Activated CD8-positive, alpha-beta memory T cell treated with anti-CD3 and anti-CD28 coated beads, Interleukin-2, amount 10 ng/mL, durations not matched to agents 7 days and 5 days (primary cell): ENCODE data around the gene RSU1. TPM values are rescaled to one million over a fixed set of nuclear protein-coding genes. Genes with fewer than 3 reads are reported as not detected.

ENCODE experiments used
- ATAC-seq: fragments of 150-1000 bp; cut with Tn5 transposase; one replicate; pipeline ENCODE4 v1.10.0; 2021; ENCODE audit warnings: moderate library complexity
- CTCF ChIA-PET: fragments of 350-600 bp; sonication (Branson Sonifier 250); formaldehyde crosslinking; loops from one replicate; lab custom pipeline; 2021; ENCODE audit warnings: antibody characterized with exemption; lab: Charles Lee
- DNase-seq: peaks from one replicate; pipeline ENCODE4 v3.0.0-alpha.2; 2020
- H3K27ac Mint-ChIP-seq: one replicate; pipeline ENCODE4 v1.8.0; 2021; ENCODE audit warnings: mild to moderate bottlenecking, mixed read lengths
- H3K27me3 Mint-ChIP-seq: one replicate; pipeline ENCODE4 v1.8.0; 2021; ENCODE audit warnings: mixed read lengths
- H3K36me3 Mint-ChIP-seq: one replicate; pipeline ENCODE4 v1.8.0; 2021; ENCODE audit warnings: mild to moderate bottlenecking, mixed read lengths
- H3K4me1 Mint-ChIP-seq: one replicate; pipeline ENCODE4 v1.8.0; 2021; ENCODE audit warnings: mixed read lengths
- H3K4me3 Mint-ChIP-seq: one replicate; pipeline ENCODE4 v1.8.0; 2021; ENCODE audit warnings: mild to moderate bottlenecking, moderate library complexity, mixed read lengths
- H3K9me3 Mint-ChIP-seq: one replicate; pipeline ENCODE4 v1.8.0; 2022; ENCODE audit warnings: low read depth, mixed read lengths
- total RNA-seq, 2 experiments: library from RNA; stranded (reverse); gene quantifications; one replicate each; pipeline ENCODE4 v1.2.3, GENCODE V29; 2021

The RSU1 gene
- total RNA-seq, 2 experiments from 2014 or later = 51.6 to 74.1 TPM

- no peak overlapping the region for H3K27ac Mint-ChIP-seq
- peaks cover 7% of the 10 kb centered on the region for H3K9me3 Mint-ChIP-seq
- no peaks in the 10 kb centered on the region for H3K4me1 Mint-ChIP-seq
- H3K36me3 Mint-ChIP-seq = peaks cover 32% of the 10 kb centered on the region
- CTCF ChIA-PET = no interaction called here
- DNase-seq (no peak), ATAC-seq (no peak)
- no peaks in the 10 kb centered on the region for H3K27me3 Mint-ChIP-seq
- no peak overlapping the region for H3K4me3 Mint-ChIP-seq
Measured at GRCh38 chr10:16742165-16742960, 74.9 kb downstream of the RSU1 start.

- no peak overlapping the region for H3K27ac Mint-ChIP-seq
- H3K9me3 Mint-ChIP-seq = peaks cover 11% of the 10 kb centered on the region
- H3K4me1 Mint-ChIP-seq = no peaks in the 10 kb centered on the region
- peaks cover 39% of the 10 kb centered on the region for H3K36me3 Mint-ChIP-seq
- ATAC-seq = no peak
- no peaks in the 10 kb centered on the region for H3K27me3 Mint-ChIP-seq
- CTCF ChIA-PET = no interaction called here
- no peak for DNase-seq
- no peak overlapping the region for H3K4me3 Mint-ChIP-seq
Measured at GRCh38 chr10:16741540-16741939, 75.7 kb downstream of the RSU1 start.

GRCh38 chr10:16737420-16737819 is 79.8 kb downstream of the RSU1 start:
- Mint-ChIP-seq H3K27me3 (no peaks in the 10 kb centered on the region), H3K27ac (no peak overlapping the region), H3K4me1 (no peaks in the 10 kb centered on the region), H3K9me3 (peaks cover 23% of the 10 kb centered on the region), H3K4me3 (no peak overlapping the region), H3K36me3 (peaks cover 63% of the 10 kb centered on the region)
- no peak for DNase-seq
- no peak for ATAC-seq
- CTCF ChIA-PET = no interaction called here

- H3K4me1 Mint-ChIP-seq = no peaks in the 10 kb centered on the region
- no peak overlapping the region for H3K4me3 Mint-ChIP-seq
- CTCF ChIA-PET = no interaction called here
- no peaks in the 10 kb centered on the region for H3K27me3 Mint-ChIP-seq
- DNase-seq (no peak), ATAC-seq (no peak)
- H3K27ac Mint-ChIP-seq = no peak overlapping the region
- peaks cover 58% of the 10 kb centered on the region for H3K36me3 Mint-ChIP-seq
- H3K9me3 Mint-ChIP-seq = peaks cover 23% of the 10 kb centered on the region
Measured at GRCh38 chr10:16735671-16736070, 81.6 kb downstream of the RSU1 start.

GRCh38 chr10:16732376-16732775 is 84.8 kb downstream of the RSU1 start:
- CTCF ChIA-PET = interaction anchor here (0.6 kb wide), 2 partner anchors 65 to 76 kb away, joined by 3 read pairs; no protein-coding TSS in a partner anchor

GRCh38 chr10:16728266-16728665 is 89.0 kb downstream of the RSU1 start:
- no peak for DNase-seq
- no peak for ATAC-seq
- Mint-ChIP-seq H3K27me3 (no peaks in the 10 kb centered on the region), H3K27ac (no peak overlapping the region), H3K4me3 (no peak overlapping the region), H3K9me3 (peaks cover 2% of the 10 kb centered on the region), H3K4me1 (peaks cover 24% of the 10 kb centered on the region), H3K36me3 (peaks cover 43% of the 10 kb centered on the region)
- CTCF ChIA-PET = no interaction called here

More at GRCh38 chr10:16732376-16732775, 84.8 kb downstream of the RSU1 start:
- Mint-ChIP-seq H3K27ac (no peak overlapping the region), H3K4me1 (peaks cover 16% of the 10 kb centered on the region), H3K9me3 (peaks cover 18% of the 10 kb centered on the region), H3K4me3 (no peak overlapping the region), H3K27me3 (no peaks in the 10 kb centered on the region), H3K36me3 (peaks cover 61% of the 10 kb centered on the region)
- ATAC-seq (no peak), DNase-seq (no peak)

- ATAC-seq (no peak), DNase-seq (no peak)
- H3K27ac Mint-ChIP-seq = no peak overlapping the region
- no peak overlapping the region for H3K4me3 Mint-ChIP-seq
- peaks cover 2% of the 10 kb centered on the region for H3K9me3 Mint-ChIP-seq
- CTCF ChIA-PET = no interaction called here
- no peaks in the 10 kb centered on the region for H3K27me3 Mint-ChIP-seq
- peaks cover 24% of the 10 kb centered on the region for H3K4me1 Mint-ChIP-seq
- H3K36me3 Mint-ChIP-seq = peaks cover 44% of the 10 kb centered on the region
Measured at GRCh38 chr10:16727666-16728065, 89.6 kb downstream of the RSU1 start.

- CTCF ChIA-PET = no interaction called here
- no peak overlapping the region for H3K27ac Mint-ChIP-seq
- H3K4me3 Mint-ChIP-seq = no peak overlapping the region
- peaks cover 42% of the 10 kb centered on the region for H3K36me3 Mint-ChIP-seq
- H3K27me3 Mint-ChIP-seq = no peaks in the 10 kb centered on the region
- ATAC-seq (no peak), DNase-seq (no peak)
- H3K9me3 Mint-ChIP-seq = peaks cover 2% of the 10 kb centered on the region
- H3K4me1 Mint-ChIP-seq = peaks cover 28% of the 10 kb centered on the region
Measured at GRCh38 chr10:16724509-16724908, 92.7 kb downstream of the RSU1 start.

- peaks cover 8% of the 10 kb centered on the region for H3K4me1 Mint-ChIP-seq
- H3K27ac Mint-ChIP-seq = no peak overlapping the region
- H3K36me3 Mint-ChIP-seq = peaks cover 24% of the 10 kb centered on the region
- CTCF ChIA-PET = no interaction called here
- H3K4me3 Mint-ChIP-seq = no peak overlapping the region
- no peak for DNase-seq
- no peak for ATAC-seq
- no peaks in the 10 kb centered on the region for H3K9me3 Mint-ChIP-seq
- no peaks in the 10 kb centered on the region for H3K27me3 Mint-ChIP-seq
Measured at GRCh38 chr10:16720812-16721211, 96.4 kb downstream of the RSU1 start.

- CTCF ChIA-PET = no interaction called here
- H3K36me3 Mint-ChIP-seq = peaks cover 43% of the 10 kb centered on the region
- H3K4me1 Mint-ChIP-seq = peaks cover 12% of the 10 kb centered on the region
Measured at GRCh38 chr10:16717622-16718395, 99.4 kb downstream of the RSU1 start.

GRCh38 chr10:16716051-16716450 is 101.2 kb downstream of the RSU1 start:
- Mint-ChIP-seq H3K4me3 (no peak overlapping the region), H3K36me3 (peaks cover 40% of the 10 kb centered on the region), H3K27me3 (no peaks in the 10 kb centered on the region), H3K9me3 (peaks cover 24% of the 10 kb centered on the region), H3K27ac (no peak overlapping the region), H3K4me1 (peaks cover 11% of the 10 kb centered on the region)
- CTCF ChIA-PET = no interaction called here
- ATAC-seq (no peak), DNase-seq (no peak)

More at GRCh38 chr10:16717622-16718395, 99.4 kb downstream of the RSU1 start:
- no peak overlapping the region for H3K4me3 Mint-ChIP-seq
- peaks cover 14% of the 10 kb centered on the region for H3K9me3 Mint-ChIP-seq
- ATAC-seq = no peak
- H3K27me3 Mint-ChIP-seq = no peaks in the 10 kb centered on the region
- DNase-seq = no peak
- H3K27ac Mint-ChIP-seq = no peak overlapping the region

GRCh38 chr10:16713290-16713689 is 103.9 kb downstream of the RSU1 start:
- DNase-seq (no peak), ATAC-seq (no peak)
- Mint-ChIP-seq H3K4me1 (peaks cover 10% of the 10 kb centered on the region), H3K9me3 (peaks cover 30% of the 10 kb centered on the region), H3K4me3 (no peak overlapping the region), H3K27ac (no peak overlapping the region), H3K27me3 (no peaks in the 10 kb centered on the region), H3K36me3 (peaks cover 38% of the 10 kb centered on the region)
- CTCF ChIA-PET = no interaction called here

- ATAC-seq (no peak), DNase-seq (no peak)
- Mint-ChIP-seq H3K27ac (no peak overlapping the region), H3K36me3 (peaks cover 38% of the 10 kb centered on the region), H3K9me3 (peaks cover 30% of the 10 kb centered on the region), H3K4me3 (no peak overlapping the region), H3K4me1 (peaks cover 10% of the 10 kb centered on the region), H3K27me3 (no peaks in the 10 kb centered on the region)
- CTCF ChIA-PET = no interaction called here
Measured at GRCh38 chr10:16712883-16713282, 104.3 kb downstream of the RSU1 start.

GRCh38 chr10:16700331-16700730 is 116.9 kb downstream of the RSU1 start:
- H3K4me3 Mint-ChIP-seq = no peak overlapping the region
- peaks cover 2% of the 10 kb centered on the region for H3K9me3 Mint-ChIP-seq
- no peaks in the 10 kb centered on the region for H3K27me3 Mint-ChIP-seq
- H3K4me1 Mint-ChIP-seq = no peaks in the 10 kb centered on the region
- CTCF ChIA-PET = no interaction called here
- no peak for DNase-seq
- ATAC-seq = no peak
- H3K27ac Mint-ChIP-seq = no peak overlapping the region
- H3K36me3 Mint-ChIP-seq = peaks cover 2% of the 10 kb centered on the region
